ENCODE measurements around the gene GNG7.
A peak's percentile ranks its signal among the peaks of the same experiment; 100 is the strongest.
"Not testable (repeated sequence)": the region's sequence is repeated elsewhere in the genome, so short reads cannot be mapped to it uniquely, and the experiment has no call there.

The GNG7 gene

DNA sequence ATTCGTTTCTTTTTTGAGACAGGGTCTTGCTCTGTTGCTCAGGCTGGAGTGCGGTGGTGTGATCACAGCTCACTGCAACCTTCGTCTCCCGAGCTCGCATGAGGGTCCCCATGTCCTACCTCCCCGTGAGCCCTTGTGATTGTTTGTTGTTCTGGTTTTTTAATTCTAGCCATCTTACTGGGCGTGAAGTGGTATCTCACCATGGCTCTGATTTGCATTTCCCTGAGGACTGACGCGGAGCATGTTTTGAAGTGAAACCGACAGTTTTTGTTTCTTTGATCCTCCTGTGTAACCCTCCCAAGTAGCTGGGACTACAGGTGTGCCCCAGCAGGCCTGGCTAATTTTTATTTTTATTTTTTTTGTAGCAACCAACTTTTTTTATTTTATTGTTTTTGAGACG is 21.7 kb downstream of the GNG7 start:
- TF ChIP-seq, protein P1, sequence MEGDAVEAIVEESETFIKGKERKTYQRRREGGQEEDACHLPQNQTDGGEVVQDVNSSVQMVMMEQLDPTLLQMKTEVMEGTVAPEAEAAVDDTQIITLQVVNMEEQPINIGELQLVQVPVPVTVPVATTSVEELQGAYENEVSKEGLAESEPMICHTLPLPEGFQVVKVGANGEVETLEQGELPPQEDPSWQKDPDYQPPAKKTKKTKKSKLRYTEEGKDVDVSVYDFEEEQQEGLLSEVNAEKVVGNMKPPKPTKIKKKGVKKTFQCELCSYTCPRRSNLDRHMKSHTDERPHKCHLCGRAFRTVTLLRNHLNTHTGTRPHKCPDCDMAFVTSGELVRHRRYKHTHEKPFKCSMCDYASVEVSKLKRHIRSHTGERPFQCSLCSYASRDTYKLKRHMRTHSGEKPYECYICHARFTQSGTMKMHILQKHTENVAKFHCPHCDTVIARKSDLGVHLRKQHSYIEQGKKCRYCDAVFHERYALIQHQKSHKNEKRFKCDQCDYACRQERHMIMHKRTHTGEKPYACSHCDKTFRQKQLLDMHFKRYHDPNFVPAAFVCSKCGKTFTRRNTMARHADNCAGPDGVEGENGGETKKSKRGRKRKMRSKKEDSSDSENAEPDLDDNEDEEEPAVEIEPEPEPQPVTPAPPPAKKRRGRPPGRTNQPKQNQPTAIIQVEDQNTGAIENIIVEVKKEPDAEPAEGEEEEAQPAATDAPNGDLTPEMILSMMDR (IDR thresholded peaks at IDR 0.05; ENCODE audit: low read depth, low read length, poor library complexity, severe bottlenecking), result no peak
- TF ChIP-seq EZH2phosphoT487 (IDR thresholded peaks at IDR 0.05; ENCODE audit: borderline replicate concordance, low read length), result no peak
- Histone ChIP-seq H4K20me1 (ENCODE audit: control insufficient read depth, insufficient read depth, low read depth, low read length) (no peaks in the 10 kb centered on the region), H3K9me2 (replicated peaks; ENCODE audit: control insufficient read depth, low read length) (no peaks in the 10 kb centered on the region), H3K9me3 (ENCODE audit: control insufficient read depth, insufficient read depth, low read length) (no peaks in the 10 kb centered on the region), H3K79me2 (ENCODE audit: control insufficient read depth, low read length) (peaks cover 78% of the 10 kb centered on the region), H3K27me3 (ENCODE audit: control insufficient read depth, low read length) (no peaks in the 10 kb centered on the region), H3K4me3 (ENCODE audit: low read length) (peak overlapping the region; percentile 66), H3K4me1 (ENCODE audit: control insufficient read depth, low read length) (peaks cover 68% of the 10 kb centered on the region), H3F3A (ENCODE audit: control insufficient read depth, insufficient read depth) (peaks cover 23% of the 10 kb centered on the region), H3K36me3 (ENCODE audit: control insufficient read depth, low read length) (peaks cover 64% of the 10 kb centered on the region), H3K27ac (ENCODE audit: low read depth, low read length) (peak overlapping the region; percentile 97), H3K4me2 (ENCODE audit: low read length) (peak overlapping the region; percentile 84)

DNA sequence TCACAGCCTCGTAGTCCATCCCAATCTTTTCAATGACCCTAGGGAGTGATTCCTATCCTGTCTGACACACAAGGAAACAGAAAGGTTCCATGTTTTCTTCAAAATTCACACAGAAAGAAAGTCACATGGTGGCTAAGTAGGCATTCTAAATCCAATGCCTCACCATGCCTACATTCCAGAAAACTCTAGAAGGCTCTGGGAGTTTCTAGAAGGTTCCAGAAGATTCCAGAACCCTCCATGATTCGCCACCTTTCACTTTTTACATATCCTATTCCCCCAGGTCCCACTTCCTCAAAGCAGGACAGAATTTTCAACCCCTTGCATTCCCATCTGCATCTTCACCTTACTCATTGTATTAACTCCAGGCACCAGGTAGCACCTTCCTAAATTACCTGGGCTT is 23.1 kb downstream of the GNG7 start:
- Histone ChIP-seq H3K9me2 (replicated peaks; ENCODE audit: control insufficient read depth, low read length) (no peaks in the 10 kb centered on the region), H3F3A (ENCODE audit: control insufficient read depth, insufficient read depth) (peaks cover 30% of the 10 kb centered on the region), H3K9me3 (ENCODE audit: control insufficient read depth, insufficient read depth, low read length) (no peaks in the 10 kb centered on the region), H3K79me2 (ENCODE audit: control insufficient read depth, low read length) (peaks cover 78% of the 10 kb centered on the region), H3K36me3 (ENCODE audit: control insufficient read depth, low read length) (peaks cover 76% of the 10 kb centered on the region), H4K20me1 (ENCODE audit: control insufficient read depth, insufficient read depth, low read depth, low read length) (no peaks in the 10 kb centered on the region), H3K4me1 (ENCODE audit: control insufficient read depth, low read length) (peaks cover 64% of the 10 kb centered on the region), H3K27me3 (ENCODE audit: control insufficient read depth, low read length) (no peaks in the 10 kb centered on the region), H3K4me2 (ENCODE audit: low read length) (peak overlapping the region; percentile 84), H3K4me3 (ENCODE audit: low read length) (peak overlapping the region; percentile 18; the same call in 1 of the 2 replicates), H3K27ac (ENCODE audit: low read depth, low read length) (peak overlapping the region; percentile 97)
- TF ChIP-seq, protein P1 (IDR thresholded peaks at IDR 0.05; ENCODE audit: low read depth, low read length, poor library complexity, severe bottlenecking), result no peak
- no peak for TF ChIP-seq EZH2phosphoT487 (IDR thresholded peaks at IDR 0.05; ENCODE audit: borderline replicate concordance, low read length)

DNA sequence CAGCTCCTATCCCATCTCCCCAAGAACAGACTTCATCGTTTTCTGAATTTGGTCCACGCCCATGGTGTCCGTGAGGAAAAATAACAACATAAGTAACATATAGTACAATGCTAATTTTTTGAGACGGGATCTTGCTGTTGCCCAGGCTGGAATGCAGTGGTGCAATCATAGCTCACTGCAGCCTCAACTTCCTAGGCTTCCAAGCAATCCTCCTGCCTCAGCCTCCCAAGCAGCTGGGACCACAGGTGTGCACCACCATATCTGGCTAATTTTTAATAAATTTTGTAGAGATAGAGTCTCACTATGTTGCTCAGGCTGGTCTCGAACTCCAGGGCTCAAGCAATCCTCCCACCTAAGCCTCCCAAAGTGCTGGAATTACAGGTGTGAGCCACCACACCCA is 23.5 kb downstream of the GNG7 start:
- not testable (repeated sequence) for H4K20me1 ChIP-seq (ENCODE audit: control insufficient read depth, insufficient read depth, low read depth, low read length); H3K4me3 ChIP-seq (ENCODE audit: low read length); H3K4me2 ChIP-seq (ENCODE audit: low read length); H3K9me3 ChIP-seq (ENCODE audit: control insufficient read depth, insufficient read depth, low read length); H3K27me3 ChIP-seq (ENCODE audit: control insufficient read depth, low read length); H3K9me2 ChIP-seq (replicated peaks; ENCODE audit: control insufficient read depth, low read length)
- peaks cover 79% of the 10 kb centered on the region for H3K79me2 ChIP-seq (ENCODE audit: control insufficient read depth, low read length)
- H3F3A ChIP-seq (ENCODE audit: control insufficient read depth, insufficient read depth), result peaks cover 30% of the 10 kb centered on the region
- peaks cover 77% of the 10 kb centered on the region for H3K36me3 ChIP-seq (ENCODE audit: control insufficient read depth, low read length)
- peak overlapping the region; percentile 0; the same call in 1 of the 2 replicates for H3K27ac ChIP-seq (ENCODE audit: low read depth, low read length)
- H3K4me1 ChIP-seq (ENCODE audit: control insufficient read depth, low read length), result peaks cover 64% of the 10 kb centered on the region

DNA sequence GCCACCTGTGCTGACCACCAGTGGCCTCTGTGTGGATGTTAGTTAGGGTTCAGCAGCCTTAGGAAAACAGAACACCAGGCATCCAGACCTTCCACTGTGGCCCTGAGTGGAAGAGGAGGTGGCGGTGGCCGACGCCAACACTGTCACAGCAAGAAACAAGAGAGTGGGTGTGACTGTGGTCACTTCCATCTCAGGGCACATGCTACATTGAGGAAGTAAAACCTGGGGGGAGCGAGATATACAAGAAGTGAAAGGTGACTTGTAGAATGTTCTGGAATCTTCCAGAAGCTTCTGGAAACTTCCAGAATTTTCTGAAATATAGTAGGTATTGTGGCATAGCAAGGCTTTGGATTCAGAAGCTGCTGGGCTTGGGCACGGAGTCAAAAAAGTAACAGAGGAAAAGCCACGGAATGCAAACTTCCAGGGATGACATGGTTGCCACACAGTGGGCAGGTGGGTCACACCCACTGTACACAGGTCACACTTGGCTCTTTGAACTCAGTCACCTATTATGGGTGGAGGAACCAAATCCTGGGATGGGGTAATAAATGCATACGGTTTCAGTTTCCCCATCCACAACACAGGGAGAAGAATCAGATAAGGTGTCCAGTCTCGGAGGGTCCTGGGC is 24.3 kb downstream of the GNG7 start:
- H3K4me2 ChIP-seq (ENCODE audit: low read length), result peak overlapping the region; percentile 3; the same call in 1 of the 2 replicates
- H3K27ac ChIP-seq (ENCODE audit: low read depth, low read length), result peak overlapping the region; percentile 0; the same call in 1 of the 2 replicates
- no peaks in the 10 kb centered on the region for H3K27me3 ChIP-seq (ENCODE audit: control insufficient read depth, low read length)
- no peaks in the 10 kb centered on the region for H3K9me3 ChIP-seq (ENCODE audit: control insufficient read depth, insufficient read depth, low read length)
- peaks cover 73% of the 10 kb centered on the region for H3K36me3 ChIP-seq (ENCODE audit: control insufficient read depth, low read length)
- peaks cover 57% of the 10 kb centered on the region for H3K4me1 ChIP-seq (ENCODE audit: control insufficient read depth, low read length)
- peaks cover 23% of the 10 kb centered on the region for H3F3A ChIP-seq (ENCODE audit: control insufficient read depth, insufficient read depth)
- TF ChIP-seq, protein P1 (IDR thresholded peaks at IDR 0.05; ENCODE audit: low read depth, low read length, poor library complexity, severe bottlenecking), result no peak
- no peak for TF ChIP-seq EZH2phosphoT487 (IDR thresholded peaks at IDR 0.05; ENCODE audit: borderline replicate concordance, low read length)
- no peaks in the 10 kb centered on the region for H3K9me2 ChIP-seq (replicated peaks; ENCODE audit: control insufficient read depth, low read length)
- peaks cover 78% of the 10 kb centered on the region for H3K79me2 ChIP-seq (ENCODE audit: control insufficient read depth, low read length)
- no peaks in the 10 kb centered on the region for H4K20me1 ChIP-seq (ENCODE audit: control insufficient read depth, insufficient read depth, low read depth, low read length)
- H3K4me3 ChIP-seq (ENCODE audit: low read length), result no peak overlapping the region

Measured in DOHH2 (cell line).